A673 (cell line): Measurements from ENCODE around the gene TP53BP2. TPM values are rescaled to one million over a fixed set of nuclear protein-coding genes. Genes with fewer than 3 reads are reported as not detected.
A peak's percentile ranks its signal among the peaks of the same experiment; 100 is the strongest.

Source experiments
- BruUV-seq: library from RNA; stranded (reverse); fragments of 400-500 nt; replicated peaks from 2 replicates; lab custom pipeline; 2021; lab: Mats Ljungman, UMichigan
- CTCF ChIA-PET: fragments of 300-600 bp; sonication (Branson Sonifier 250); formaldehyde crosslinking; loops from one replicate; lab custom pipeline; 2022; ENCODE audit warnings: antibody characterized with exemption; lab: Charles Lee
- POLR2A ChIA-PET: fragments of 300-600 bp; sonication (Branson Sonifier 250); formaldehyde crosslinking; loops from one replicate; lab custom pipeline; 2022; ENCODE audit warnings: antibody characterized with exemption; ENCODE audit not compliant: low non-redundant PET; lab: Charles Lee
- DNase-seq: peaks from one replicate; pipeline ENCODE4 v3.0.0-alpha.2; 2015; ENCODE audit warnings: low spot score
- H3K27ac ChIP-seq: fragments of 200-600 bp; sonication (generic); 2 replicates; pipeline ENCODE4 v1.5.1; 2016; ENCODE audit warnings: mixed run types, low read depth, mild to moderate bottlenecking, mixed read lengths, antibody characterized with exemption, low read length; ENCODE audit not compliant: poor library complexity, severe bottlenecking
- H3K27me3 ChIP-seq: fragments of 200-600 bp; sonication (generic); replicated peaks from 2 replicates; pipeline ENCODE4 v1.6.1; 2017; ENCODE audit warnings: mixed run types, low read depth, mild to moderate bottlenecking, mixed read lengths, antibody characterized with exemption, low read length; ENCODE audit not compliant: insufficient read depth, poor library complexity
- H3K36me3 ChIP-seq: fragments of 200-600 bp; sonication (generic); 2 replicates; pipeline ENCODE4 v1.6.1; 2016; ENCODE audit warnings: mixed run types, mild to moderate bottlenecking, mixed read lengths, antibody characterized with exemption, low read length; ENCODE audit not compliant: insufficient read depth, poor library complexity, severe bottlenecking
- H3K4me1 ChIP-seq: fragments of 200-600 bp; sonication (generic); 2 replicates; pipeline ENCODE4 v1.6.1; 2017; ENCODE audit warnings: mixed run types, mild to moderate bottlenecking, mixed read lengths, antibody characterized with exemption, low read length; ENCODE audit not compliant: insufficient read depth, poor library complexity, severe bottlenecking
- H3K4me3 ChIP-seq: fragments of 200-600 bp; sonication (generic); 2 replicates; pipeline ENCODE4 v1.5.1; 2016; ENCODE audit warnings: low read depth, mixed run types, mild to moderate bottlenecking, mixed read lengths, low read length; ENCODE audit not compliant: poor library complexity, severe bottlenecking
- H3K9me3 ChIP-seq: fragments of 200-600 bp; sonication (generic); 2 replicates; pipeline ENCODE4 v1.6.1; 2016; ENCODE audit warnings: mixed run types, low read depth, mild to moderate bottlenecking, mixed read lengths, antibody characterized with exemption, low read length; ENCODE audit not compliant: poor library complexity, severe bottlenecking
- CTCF ChIP-seq: fragments of 300-800, 200-600 bp; sonication (generic); conservative IDR thresholded peaks from 2 replicates; pipeline ENCODE4 v1.5.1; 2017; ENCODE audit warnings: low read depth, mild to moderate bottlenecking, antibody characterized with exemption, low read length, moderate library complexity, mixed read lengths
- EZH2 ChIP-seq: fragments of 200-600 bp; sonication (generic); IDR thresholded peaks from 2 replicates; pipeline ENCODE4 v1.6.1; 2017; ENCODE audit warnings: borderline replicate concordance, low read depth, mild to moderate bottlenecking, mixed read lengths, antibody characterized with exemption, low read length; ENCODE audit not compliant: poor library complexity, severe bottlenecking
- intact Hi-C: fragments of 100-400 bp; cut with micrococcal nuclease; formaldehyde crosslinking; loops from one replicate; pipeline ENCODE4 v1.10.0; 2022; ENCODE audit not compliant: unreplicated experiment
- total RNA-seq: library from RNA; stranded (reverse); gene quantifications from 2 replicates; pipeline ENCODE4 v1.2.3, GENCODE V29; 2021

TP53BP2 gene
- total RNA-seq, 1 experiment from 2014 or later: 93.3 TPM

GRCh38 chr1:223815865-223816264, 29.9 kb downstream of the TP53BP2 start:
- TF ChIP-seq CTCF (no peak), EZH2 (no peak)
- DNase-seq: no peak
- BruUV-seq: no TSS peak
- intact Hi-C loops: loop anchor here (10.0 kb wide), 2 partner anchors 299 to 519 kb away; partner anchors contain the start of genes FBXO28 and NVL
- Histone ChIP-seq H3K4me1 (peaks cover 19% of the 10 kb centered on the region), H3K4me3 (no peak overlapping the region), H3K27me3 (no peaks in the 10 kb centered on the region), H3K36me3 (peaks cover 33% of the 10 kb centered on the region), H3K9me3 (no peaks in the 10 kb centered on the region), H3K27ac (peak overlapping the region; percentile 22)
- ChIA-PET POLR2A (no interaction called here), CTCF (no interaction called here)

GRCh38 chr1:223815020-223815853, 30.5 kb downstream of the TP53BP2 start:
- POLR2A ChIA-PET: no interaction called here
- TF ChIP-seq CTCF (no peak), EZH2 (no peak)
- Histone ChIP-seq H3K9me3 (no peaks in the 10 kb centered on the region), H3K4me3 (no peak overlapping the region), H3K27me3 (no peaks in the 10 kb centered on the region), H3K36me3 (peaks cover 39% of the 10 kb centered on the region), H3K4me1 (peaks cover 12% of the 10 kb centered on the region), H3K27ac (peak overlapping the region; percentile 38)
- no TSS peak for BruUV-seq
- no peak for DNase-seq
- CTCF ChIA-PET: no interaction called here
- intact Hi-C loops: loop anchor here (10.0 kb wide), 2 partner anchors 300 to 520 kb away; partner anchors contain the start of genes FBXO28 and NVL

GRCh38 chr1:223813645-223814044, 32.1 kb downstream of the TP53BP2 start:
- no peak for TF ChIP-seq CTCF
- H3K27ac ChIP-seq: no peak overlapping the region
- H3K9me3 ChIP-seq: no peaks in the 10 kb centered on the region
- BruUV-seq: no TSS peak
- peaks cover 42% of the 10 kb centered on the region for H3K36me3 ChIP-seq
- H3K4me3 ChIP-seq: no peak overlapping the region
- no peaks in the 10 kb centered on the region for H3K4me1 ChIP-seq
- no peaks in the 10 kb centered on the region for H3K27me3 ChIP-seq
- CTCF ChIA-PET: no interaction called here
- intact Hi-C loops: loop anchor here (10.0 kb wide), 2 partner anchors 301 to 521 kb away; partner anchors contain the start of genes FBXO28 and NVL
- DNase-seq: no peak
- POLR2A ChIA-PET: no interaction called here
